Fibroblast of villous mesenchyme (primary cell): Measurements from ENCODE around the gene TP53I13. TPM values are rescaled to one million over a fixed set of nuclear protein-coding genes. Genes with fewer than 3 reads are reported as not detected.

Experiments used
- DNase-seq: peaks from one replicate; pipeline ENCODE4 v3.0.0-alpha.2; 2010; ENCODE audit warnings: low read depth
- H3K4me3 ChIP-seq: 2 replicates; pipeline ENCODE4 v1.5.1; 2011; ENCODE audit warnings: low read depth, mild to moderate bottlenecking, low read length
- CTCF ChIP-seq: IDR thresholded peaks from 2 replicates; pipeline ENCODE4 v1.5.1; 2012; ENCODE audit warnings: low read depth, mild to moderate bottlenecking, low read length; ENCODE audit not compliant: insufficient read depth
- total RNA-seq: library from RNA; depleted of rRNA; stranded (reverse); fragments of >200 nt; gene quantifications from 2 replicates; pipeline ENCODE4 v1.2.3, GENCODE V29; 2012

The TP53I13 gene
- total RNA-seq, 1 donor, result 51.8 TPM

- DNase-seq, result peak; percentile 91
- H3K4me3 ChIP-seq, result peak overlapping the region; percentile 45
- TF ChIP-seq CTCF, result peak; percentile 76
Observed at GRCh38 chr17:29613352-29613837, 44.9 kb downstream of the TP53I13 start.

- H3K4me3 ChIP-seq, result peak overlapping the region; percentile 45
- no peak for TF ChIP-seq CTCF
- no peak for DNase-seq
Observed at GRCh38 chr17:29613856-29614255, 45.4 kb downstream of the TP53I13 start.

- TF ChIP-seq CTCF, result no peak
- H3K4me3 ChIP-seq, result no peak overlapping the region
- no peak for DNase-seq
Observed at GRCh38 chr17:29614349-29615047, 46.0 kb downstream of the TP53I13 start.

- peak overlapping the region; percentile 52 for H3K4me3 ChIP-seq
- no peak for DNase-seq
Observed at GRCh38 chr17:29615048-29615385, 46.5 kb downstream of the TP53I13 start.

DNA sequence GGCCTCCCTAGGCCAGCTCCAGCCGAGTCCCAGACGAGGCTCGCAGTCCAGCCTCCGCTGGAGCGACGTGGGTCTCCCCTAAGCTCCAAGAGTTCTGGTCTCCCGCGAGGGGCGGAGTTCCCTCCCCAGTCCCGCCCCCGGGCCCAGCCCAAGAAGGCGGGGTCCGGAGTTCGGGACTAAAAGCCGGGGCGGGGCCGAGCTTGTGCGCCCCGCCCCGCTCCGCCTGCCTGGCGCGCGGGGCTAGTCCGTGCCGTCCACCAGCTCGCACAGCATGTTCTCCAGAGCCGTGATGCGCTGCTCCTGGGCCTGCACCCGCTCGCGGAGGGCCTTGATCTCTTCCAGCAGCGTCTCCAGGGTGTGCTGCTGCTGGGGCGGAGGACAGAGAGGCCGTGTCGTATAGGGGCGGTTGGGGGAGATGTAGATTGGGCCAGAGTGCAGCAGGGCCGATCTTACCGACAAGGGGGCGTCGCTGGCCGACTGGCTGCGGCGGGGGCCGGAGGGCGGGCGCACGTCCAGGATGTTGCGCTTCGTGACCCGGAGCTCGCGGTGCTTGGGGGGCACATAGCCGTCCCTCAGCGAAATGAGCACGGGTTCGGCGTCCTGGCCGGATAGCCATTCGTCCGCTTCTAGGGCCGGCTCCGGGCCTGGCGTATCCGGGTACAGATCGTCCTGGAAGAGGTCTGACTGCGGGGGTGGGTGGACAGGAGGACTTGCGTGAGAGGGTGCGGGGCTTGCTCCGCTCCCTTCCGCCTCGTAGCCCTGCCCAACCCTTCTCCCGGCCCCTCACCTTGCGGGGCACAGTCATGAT is 47.2 kb downstream of the TP53I13 start:
- DNase-seq, result peak; percentile 88
- TF ChIP-seq CTCF, result no peak
- peak overlapping the region; percentile 52 for H3K4me3 ChIP-seq

More at GRCh38 chr17:29615048-29615385, 46.5 kb downstream of the TP53I13 start:
- TF ChIP-seq CTCF, result peak; percentile 11

- H3K4me3 ChIP-seq, result no peak overlapping the region
- no peak for TF ChIP-seq CTCF
- no peak for DNase-seq
Observed at GRCh38 chr17:29616300-29617048, 48.0 kb downstream of the TP53I13 start.
